G401 (cell line): ENCODE data around the gene ANAPC5. TPM values are rescaled to one million over a fixed set of nuclear protein-coding genes. Genes with fewer than 3 reads are reported as not detected.

Experiments
- DNase-seq: peaks from one replicate; pipeline ENCODE4 v3.0.0-alpha.2; 2015; ENCODE audit warnings: low spot score
- in situ Hi-C: cut with HindIII; loops from 2 replicates; pipeline ENCODE4 v1.10.0; 2016; ENCODE audit warnings: low sequenced_read_pairs, mixed read lengths
- total RNA-seq: library from RNA; depleted of rRNA; stranded (reverse); fragments of >200 nt; shearing (Covaris generic); gene quantifications from 2 replicates; pipeline ENCODE4 v1.2.3, GENCODE V29; 2014; rRNA removed

Gene ANAPC5
- total RNA-seq, 1 experiment from 2014 or later: 154 TPM

GRCh38 chr12:121274036-121274763 is 78.0 kb downstream of the ANAPC5 start:
- in situ Hi-C loops: no loop called here
- peak; percentile 84 for DNase-seq

- no peak for DNase-seq
- in situ Hi-C loops: no loop called here
These were observed 78.8 kb downstream of the ANAPC5 start for GRCh38 chr12:121273364-121273896.

GRCh38 chr12:121267822-121268221 is 84.4 kb downstream of the ANAPC5 start:
- no peak for DNase-seq
- in situ Hi-C loops: no loop called here

GRCh38 chr12:121264951-121265515 is 87.2 kb downstream of the ANAPC5 start:
- no peak for DNase-seq
- in situ Hi-C loops: no loop called here

- DNase-seq: no peak
- in situ Hi-C loops: no loop called here
These were observed 88.1 kb downstream of the ANAPC5 start for GRCh38 chr12:121264135-121264534.

GRCh38 chr12:121263206-121263935 is 88.8 kb downstream of the ANAPC5 start:
- DNase-seq: no peak
- in situ Hi-C loops: no loop called here

- in situ Hi-C loops: no loop called here
- no peak for DNase-seq
These were observed 90.8 kb downstream of the ANAPC5 start for GRCh38 chr12:121261398-121261797.

GRCh38 chr12:121260091-121260490 is 92.1 kb downstream of the ANAPC5 start:
- in situ Hi-C loops: no loop called here
- peak; percentile 85 for DNase-seq

- in situ Hi-C loops: no loop called here
- DNase-seq: no peak
These were observed 93.1 kb downstream of the ANAPC5 start for GRCh38 chr12:121259074-121259473.

Other genes with a start within 250 kb of the ANAPC5 start
- not detected in 2 replicates for gene P2RX7, start 219.5 kb downstream of the ANAPC5 start, total RNA-seq
- 20.7 and 48.2 TPM in 2 replicates for gene P2RX4, start 142.3 kb downstream of the ANAPC5 start, total RNA-seq
- 22.5 and 27.2 TPM in 2 replicates for gene CAMKK2, start 55.7 kb downstream of the ANAPC5 start, total RNA-seq
- 39.0 and 43.8 TPM in 2 replicates for gene RNF34, start 47.7 kb upstream of the ANAPC5 start, total RNA-seq
- 43.8 and 73.4 TPM in 2 replicates for gene KDM2B, start 228.6 kb upstream of the ANAPC5 start, total RNA-seq